Activated naive CD4-positive, alpha-beta T cell treated with anti-CD3 and anti-CD28 coated beads for 36 hours (primary cell): ENCODE results near the gene SKIC2. TPM values are rescaled to one million over a fixed set of nuclear protein-coding genes. Genes with fewer than 3 reads are reported as not detected.
"Not testable (repeated sequence)": the region's sequence is repeated elsewhere in the genome, so short reads cannot be mapped to it uniquely, and the experiment has no call there.

ENCODE experiments used
- CTCF ChIA-PET: fragments of 350-600 bp; sonication (Branson Sonifier 250); formaldehyde crosslinking; loops from one replicate; lab custom pipeline; 2021; ENCODE audit warnings: antibody characterized with exemption; lab: Charles Lee
- DNase-seq: peaks from one replicate; pipeline ENCODE4 v3.0.0-alpha.2; 2020
- H3K27ac Mint-ChIP-seq: one replicate; pipeline ENCODE4 v1.8.0; 2021; ENCODE audit warnings: mild to moderate bottlenecking, mixed read lengths
- H3K27me3 Mint-ChIP-seq: one replicate; pipeline ENCODE4 v1.8.0; 2021; ENCODE audit warnings: low read depth, mixed read lengths
- H3K36me3 Mint-ChIP-seq: one replicate; pipeline ENCODE4 v1.8.0; 2021; ENCODE audit warnings: low read depth, mixed read lengths
- H3K4me1 Mint-ChIP-seq: one replicate; pipeline ENCODE4 v1.8.0; 2021; ENCODE audit warnings: low read depth, mixed read lengths
- H3K4me3 Mint-ChIP-seq: one replicate; pipeline ENCODE4 v1.8.0; 2021; ENCODE audit warnings: mild to moderate bottlenecking, moderate library complexity, mixed read lengths
- H3K9me3 Mint-ChIP-seq: one replicate; pipeline ENCODE4 v1.8.0; 2021; ENCODE audit warnings: mixed read lengths
- intact Hi-C: fragments of 100-400 bp; cut with micrococcal nuclease; formaldehyde crosslinking; loops from one replicate; pipeline ENCODE4 v1.15.1; 2023
- microRNA-seq: library from miRNA; unstranded; fragments of <30 nt; microRNA quantifications from one replicate; pipeline ENCODE4 v1.2.0, GENCODE V29; 2022; ENCODE audit warnings: borderline microRNAs expressed, borderline replicate concordance
- total RNA-seq, 2 experiments: library from RNA; stranded (reverse); gene quantifications; one replicate each; pipeline ENCODE4 v1.2.3, GENCODE V29; 2021

Gene SKIC2
- total RNA-seq, 2 experiments from 2014 or later, result 93.6 to 101 TPM

DNA sequence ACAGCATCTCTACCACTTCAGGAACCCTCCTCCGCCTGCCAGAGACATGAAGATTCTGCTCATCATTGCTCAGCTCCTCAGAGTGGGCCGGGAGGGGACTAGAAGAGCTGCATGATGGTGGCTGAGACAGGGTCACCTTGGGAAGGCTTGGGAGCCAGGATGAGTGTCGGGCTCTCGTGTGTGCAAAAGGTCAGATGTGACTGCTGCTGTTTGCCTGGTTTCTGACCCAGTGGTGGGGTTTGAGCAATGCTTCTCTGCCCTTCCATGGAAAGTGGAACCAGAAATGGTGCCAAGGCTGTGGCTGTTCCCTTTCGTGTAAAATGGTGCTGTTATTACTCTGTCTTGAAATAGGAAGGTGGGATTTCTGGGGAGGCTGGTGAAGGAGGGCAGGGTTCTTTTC is 54.8 kb downstream of the SKIC2 start:
- H3K4me3 Mint-ChIP-seq, result not testable (repeated sequence)

DNA sequence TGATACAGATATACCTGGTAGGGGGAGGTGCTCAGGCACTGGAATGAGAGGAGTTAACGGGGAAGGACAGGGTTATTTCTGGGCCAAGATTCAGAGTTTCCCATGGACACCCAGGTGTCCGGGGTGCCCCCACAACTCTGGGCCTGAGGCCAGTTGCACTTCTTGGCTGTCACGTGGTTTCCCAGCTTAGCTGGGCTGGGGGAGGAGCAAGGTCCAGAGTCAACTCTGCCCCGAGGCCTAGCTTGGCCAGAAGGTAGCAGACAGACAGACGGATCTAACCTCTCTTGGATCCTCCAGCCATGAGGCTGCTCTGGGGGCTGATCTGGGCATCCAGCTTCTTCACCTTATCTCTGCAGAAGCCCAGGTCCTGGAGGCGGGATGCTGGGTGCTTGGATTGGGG is 55.6 kb downstream of the SKIC2 start, which contains the start of gene C4B:
Gene C4B, plus strand, starts transcription at position 249 of the 400 bp plus-strand sequence. Its CDS starts 51 bp downstream, at position 300.
- H3K27me3 Mint-ChIP-seq, H3K4me3 Mint-ChIP-seq, H3K36me3 Mint-ChIP-seq, H3K27ac Mint-ChIP-seq, DNase-seq, intact Hi-C loops, CTCF ChIA-PET, H3K9me3 Mint-ChIP-seq, H3K4me1 Mint-ChIP-seq: not testable (repeated sequence)

More for the DNA sequence above, 54.8 kb downstream of the SKIC2 start:
- H3K27me3 Mint-ChIP-seq, CTCF ChIA-PET, DNase-seq, H3K4me1 Mint-ChIP-seq, H3K9me3 Mint-ChIP-seq, intact Hi-C loops, H3K36me3 Mint-ChIP-seq, H3K27ac Mint-ChIP-seq: not testable (repeated sequence)

Small RNAs within 50 kb of the gene (microRNA-seq; reads per million reads assigned to microRNA genes)
- gene MIR1236, result not detected

Other genes with a start within 250 kb of the SKIC2 start
- not detected for gene LY6G6D, start 243.8 kb upstream of the SKIC2 start, total RNA-seq
- gene LY6G6C, start 237.4 kb upstream of the SKIC2 start, total RNA-seq, result not detected
- under 1 TPM in 1 of 2 experiments, not detected in 1; 0.49 TPM for gene MPIG6B, start 235.8 kb upstream of the SKIC2 start, total RNA-seq
- 10 to 100 TPM in 1 of 2 experiments, 1 to 10 TPM in 1; 8.5 to 11.3 TPM for gene DDAH2, start 229.9 kb upstream of the SKIC2 start, total RNA-seq
- 100 to 1,000 TPM; 348 to 353 TPM for gene CLIC1, start 222.6 kb upstream of the SKIC2 start, total RNA-seq
- gene MSH5, start 219.2 kb upstream of the SKIC2 start, total RNA-seq, result 100 to 1,000 TPM; 101 to 105 TPM
- 10 to 100 TPM in 1 of 2 experiments, 1 to 10 TPM in 1; 9.8 to 10.5 TPM for gene SAPCD1, start 196.5 kb upstream of the SKIC2 start, total RNA-seq
- gene VWA7, start 181.8 kb upstream of the SKIC2 start, total RNA-seq, result under 1 TPM; 0.69 to 0.89 TPM
- gene VARS1, start 163.4 kb upstream of the SKIC2 start, total RNA-seq, result 100 to 1,000 TPM; 157 to 161 TPM
- gene LSM2, start 152.2 kb upstream of the SKIC2 start, total RNA-seq, result 100 to 1,000 TPM; 172 to 174 TPM
- under 1 TPM; 0.86 to 0.95 TPM for gene HSPA1L, start 143.9 kb upstream of the SKIC2 start, total RNA-seq
- gene HSPA1A, start 143.6 kb upstream of the SKIC2 start, total RNA-seq, result 10 to 100 TPM; 19.8 to 23.1 TPM
- gene HSPA1B, start 131.4 kb upstream of the SKIC2 start, total RNA-seq, result 10 to 100 TPM; 47.8 to 50.1 TPM
- gene NEU1, start 96.4 kb upstream of the SKIC2 start, total RNA-seq, result 1 to 10 TPM; 8.4 to 9.2 TPM
- under 1 TPM in 1 of 2 experiments, not detected in 1; 0.10 TPM for gene SLC44A4, start 80.2 kb upstream of the SKIC2 start, total RNA-seq
- gene EHMT2, start 61.5 kb upstream of the SKIC2 start, total RNA-seq, result 10 to 100 TPM; 33.0 to 37.3 TPM
- gene ZBTB12, start 57.1 kb upstream of the SKIC2 start, total RNA-seq, result under 1 TPM; 0.57 to 0.69 TPM
- gene C2, start 31.5 kb upstream of the SKIC2 start, total RNA-seq, result 1 to 10 TPM; 1.6 to 2.1 TPM
- gene CFB, start 13.1 kb upstream of the SKIC2 start, total RNA-seq, result 1 to 10 TPM in 1 of 2 experiments, under 1 TPM in 1; 0.74 to 1.7 TPM
- 10 to 100 TPM; 83.2 to 87.4 TPM for gene NELFE, start 204 bp upstream of the SKIC2 start, total RNA-seq
- gene DXO, start 13.0 kb downstream of the SKIC2 start, total RNA-seq, result 10 to 100 TPM; 12.5 to 13.0 TPM
- 1 to 10 TPM; 3.2 to 3.5 TPM for gene C4A, start 22.9 kb downstream of the SKIC2 start, total RNA-seq
- gene C4B, start 55.6 kb downstream of the SKIC2 start, total RNA-seq, result 1 to 10 TPM; 2.7 to 3.3 TPM
- gene CYP21A2, start 79.2 kb downstream of the SKIC2 start, total RNA-seq, result under 1 TPM in 1 of 2 experiments, not detected in 1; 0.19 TPM
- gene TNXB, start 150.2 kb downstream of the SKIC2 start, total RNA-seq, result 1 to 10 TPM; 2.9 to 4.8 TPM
- gene ATF6B, start 169.1 kb downstream of the SKIC2 start, total RNA-seq, result 10 to 100 TPM; 68.2 to 69.4 TPM
- gene FKBPL, start 171.1 kb downstream of the SKIC2 start, total RNA-seq, result 1 to 10 TPM; 6.0 to 6.2 TPM
- 1 to 10 TPM; 1.1 TPM for gene PRRT1, start 192.8 kb downstream of the SKIC2 start, total RNA-seq
- gene PPT2, start 195.0 kb downstream of the SKIC2 start, total RNA-seq, result 10 to 100 TPM; 13.2 to 14.8 TPM
- gene EGFL8, start 205.4 kb downstream of the SKIC2 start, total RNA-seq, result 1 to 10 TPM; 6.1 to 9.5 TPM
- 10 to 100 TPM; 25.8 to 26.5 TPM for gene AGPAT1, start 216.9 kb downstream of the SKIC2 start, total RNA-seq
- gene RNF5, start 219.2 kb downstream of the SKIC2 start, total RNA-seq, result 10 to 100 TPM; 39.5 to 39.9 TPM
- gene AGER, start 225.1 kb downstream of the SKIC2 start, total RNA-seq, result 10 to 100 TPM; 15.6 to 17.0 TPM
- 10 to 100 TPM; 46.5 to 47.7 TPM for gene PBX2, start 231.0 kb downstream of the SKIC2 start, total RNA-seq
- gene GPSM3, start 233.5 kb downstream of the SKIC2 start, total RNA-seq, result 10 to 100 TPM; 71.8 to 72.1 TPM